IPS-11a (cell line): ENCODE results near the gene NKD1.

ENCODE experiments used
- H3K4me3 ChIP-seq: one replicate; pipeline ENCODE4 v1.5.1; 2013; ENCODE audit warnings: low read depth, low read length, control low read depth

NKD1 gene

GRCh38 chr16:50519001-50519400 lies 29.2 kb upstream of the NKD1 start:
- H3K4me3 ChIP-seq = no peak overlapping the region

GRCh38 chr16:50519602-50520001 lies 28.6 kb upstream of the NKD1 start:
- H3K4me3 ChIP-seq = no peak overlapping the region

- H3K4me3 ChIP-seq = no peak overlapping the region
Measured at GRCh38 chr16:50520451-50521245, 27.5 kb upstream of the NKD1 start.

- H3K4me3 ChIP-seq = no peak overlapping the region
Measured at GRCh38 chr16:50521246-50521900, 26.8 kb upstream of the NKD1 start.

- no peak overlapping the region for H3K4me3 ChIP-seq
Measured at GRCh38 chr16:50522324-50522723, 25.9 kb upstream of the NKD1 start.

- no peak overlapping the region for H3K4me3 ChIP-seq
Measured at GRCh38 chr16:50523710-50524109, 24.5 kb upstream of the NKD1 start.

- H3K4me3 ChIP-seq = no peak overlapping the region
Measured at GRCh38 chr16:50525262-50525661, 22.9 kb upstream of the NKD1 start.

- no peak overlapping the region for H3K4me3 ChIP-seq
Measured at GRCh38 chr16:50525716-50526115, 22.5 kb upstream of the NKD1 start.

GRCh38 chr16:50526249-50526648 lies 21.9 kb upstream of the NKD1 start:
- no peak overlapping the region for H3K4me3 ChIP-seq

- no peak overlapping the region for H3K4me3 ChIP-seq
Measured at GRCh38 chr16:50526796-50527195, 21.4 kb upstream of the NKD1 start.

GRCh38 chr16:50528820-50529219 lies 19.4 kb upstream of the NKD1 start:
- H3K4me3 ChIP-seq = no peak overlapping the region

GRCh38 chr16:50529334-50529733 lies 18.9 kb upstream of the NKD1 start:
- H3K4me3 ChIP-seq = no peak overlapping the region

- H3K4me3 ChIP-seq = no peak overlapping the region
Measured at GRCh38 chr16:50530277-50531236, 17.6 kb upstream of the NKD1 start.

- no peak overlapping the region for H3K4me3 ChIP-seq
Measured at GRCh38 chr16:50531359-50531758, 16.8 kb upstream of the NKD1 start.

- no peak overlapping the region for H3K4me3 ChIP-seq
Measured at GRCh38 chr16:50531901-50532300, 16.3 kb upstream of the NKD1 start.

- no peak overlapping the region for H3K4me3 ChIP-seq
Measured at GRCh38 chr16:50532576-50532975, 15.6 kb upstream of the NKD1 start.

GRCh38 chr16:50533317-50533716 lies 14.9 kb upstream of the NKD1 start:
- H3K4me3 ChIP-seq = no peak overlapping the region

- no peak overlapping the region for H3K4me3 ChIP-seq
Measured at GRCh38 chr16:50534091-50534490, 14.1 kb upstream of the NKD1 start.

GRCh38 chr16:50534556-50534955 lies 13.6 kb upstream of the NKD1 start:
- no peak overlapping the region for H3K4me3 ChIP-seq

GRCh38 chr16:50534958-50535357 lies 13.2 kb upstream of the NKD1 start:
- no peak overlapping the region for H3K4me3 ChIP-seq

GRCh38 chr16:50535506-50536257 lies 12.5 kb upstream of the NKD1 start:
- H3K4me3 ChIP-seq = no peak overlapping the region
